ENCODE results near the gene TRIP13. TPM values are rescaled to one million over a fixed set of nuclear protein-coding genes. Genes with fewer than 3 reads are reported as not detected.

The TRIP13 gene
- total and polyA plus RNA-seq, 10 of the 15 experiments (the other 5 are each of a cell fraction or from before 2014, with no cell fraction given), result 15.1 to 64.9 (median 32.2) TPM

DNA sequence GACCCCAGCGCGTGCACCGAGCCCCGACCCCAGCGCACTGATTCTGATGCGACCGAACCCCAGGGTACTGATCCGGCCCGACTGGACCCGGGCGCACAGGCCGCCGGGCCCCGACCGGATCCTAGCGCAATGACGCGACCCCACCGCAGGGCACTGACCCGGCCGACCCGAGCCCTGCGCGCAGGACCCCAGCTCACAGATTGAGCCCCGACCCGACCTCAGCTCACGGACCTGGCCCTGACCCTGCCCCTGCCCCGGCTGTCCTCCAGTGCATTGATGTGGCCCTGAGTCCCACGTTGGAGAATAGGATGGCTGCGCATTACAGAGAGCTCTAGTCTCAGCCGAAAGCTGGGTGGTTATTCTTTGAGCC lies 438 bp downstream of the TRIP13 start:
- Histone ChIP-seq H3K9ac (ENCODE audit: control insufficient read depth, insufficient read depth, low read length) (peak overlapping the region; percentile 98), H3K4me3 (peak overlapping the region; percentile 97), H3K27me3 (replicated peaks in 1 of 2; ENCODE audit: control insufficient read depth in 2 of 2, insufficient read depth in 2 of 2, low read length in 1 of 2) (no peaks in the 10 kb centered on the region), H3K4me1 (ENCODE audit: control insufficient read depth, insufficient read depth, low read length) (peaks cover 14% of the 10 kb centered on the region), H3K4me2 (ENCODE audit: control insufficient read depth, insufficient read depth) (peak overlapping the region; percentile 85), H3K9me3 (replicated peaks; ENCODE audit: control insufficient read depth, insufficient read depth, low read length) (no peaks in the 10 kb centered on the region), H2AFZ (ENCODE audit: control insufficient read depth, low read depth, low read length) (peak overlapping the region; percentile 83), H4K20me1 (ENCODE audit: control insufficient read depth, insufficient read depth) (no peaks in the 10 kb centered on the region), H3K79me2 (ENCODE audit: control insufficient read depth, insufficient read depth, low read length) (peaks cover 45% of the 10 kb centered on the region), H3K36me3 (ENCODE audit: control insufficient read depth in 2 of 2, insufficient read depth in 2 of 2, low read length in 1 of 2) (peaks cover 6 to 27% of the 10 kb centered on the region in 2 experiments; a peak in 3 of 4 replicates), H3K27ac (ENCODE audit: control insufficient read depth, insufficient read depth) (peak overlapping the region; percentile 88)
- BruUV-seq (replicated peaks), result no TSS peak
- in situ Hi-C loops (cut with MboI), result no loop called here
- DNase-seq (ENCODE audit: low read depth, low spot score) (no peak), FAIRE-seq (no peak), ATAC-seq (peak; percentile 23)
- POLR2A ChIA-PET, result interaction anchor here (0.6 kb wide), 2 partner anchors 96 to 477 kb away, joined by 3 read pairs; no protein-coding TSS in a partner anchor
- TF ChIP-seq NFYB (IDR thresholded peaks at IDR 0.05; ENCODE audit: insufficient read depth, low read depth, low read length) (no peak), CHD4 (IDR thresholded peaks at IDR 0.05) (no peak), CHD2 (IDR thresholded peaks at IDR 0.05; ENCODE audit: borderline replicate concordance, low read depth, low read length) (no peak), PML (IDR thresholded peaks at IDR 0.05; ENCODE audit: low read length) (no peak), NR2C1 (IDR thresholded peaks at IDR 0.05) (no peak), CHD1 (IDR thresholded peaks at IDR 0.05; ENCODE audit: low read depth, low read length) (no peak), ZZZ3 (IDR thresholded peaks at IDR 0.05; ENCODE audit: control insufficient read depth, insufficient read length, low read depth) (no peak), RCOR1 (conservative IDR thresholded peaks at IDR 0.05; ENCODE audit: low read depth, low read length) (no peak), ZNF384 (IDR thresholded peaks at IDR 0.05; ENCODE audit: borderline replicate concordance, low read depth, low read length) (no peak), KAT2A (conservative IDR thresholded peaks at IDR 0.05; ENCODE audit: control insufficient read depth, low read depth, low read length) (no peak), ZNF24 (IDR thresholded peaks at IDR 0.05) (no peak), DPF2 (IDR thresholded peaks at IDR 0.05) (no peak), ZNF274 (IDR thresholded peaks at IDR 0.05; ENCODE audit: insufficient read depth, insufficient read length) (no peak), IKZF1 (conservative IDR thresholded peaks at IDR 0.05) (no peak), SREBF2 (IDR thresholded peaks at IDR 0.05; ENCODE audit: low read length) (no peak), MTA3 (IDR thresholded peaks at IDR 0.05; ENCODE audit: borderline replicate concordance, low read length) (no peak)
- TF ChIP-seq, protein P1, sequence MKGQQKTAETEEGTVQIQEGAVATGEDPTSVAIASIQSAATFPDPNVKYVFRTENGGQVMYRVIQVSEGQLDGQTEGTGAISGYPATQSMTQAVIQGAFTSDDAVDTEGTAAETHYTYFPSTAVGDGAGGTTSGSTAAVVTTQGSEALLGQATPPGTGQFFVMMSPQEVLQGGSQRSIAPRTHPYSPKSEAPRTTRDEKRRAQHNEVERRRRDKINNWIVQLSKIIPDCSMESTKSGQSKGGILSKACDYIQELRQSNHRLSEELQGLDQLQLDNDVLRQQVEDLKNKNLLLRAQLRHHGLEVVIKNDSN (IDR thresholded peaks at IDR 0.05; ENCODE audit: borderline replicate concordance, extremely low read length, insufficient read depth, low read depth, low read length), result no peak
- TF ChIP-seq, protein P2, sequence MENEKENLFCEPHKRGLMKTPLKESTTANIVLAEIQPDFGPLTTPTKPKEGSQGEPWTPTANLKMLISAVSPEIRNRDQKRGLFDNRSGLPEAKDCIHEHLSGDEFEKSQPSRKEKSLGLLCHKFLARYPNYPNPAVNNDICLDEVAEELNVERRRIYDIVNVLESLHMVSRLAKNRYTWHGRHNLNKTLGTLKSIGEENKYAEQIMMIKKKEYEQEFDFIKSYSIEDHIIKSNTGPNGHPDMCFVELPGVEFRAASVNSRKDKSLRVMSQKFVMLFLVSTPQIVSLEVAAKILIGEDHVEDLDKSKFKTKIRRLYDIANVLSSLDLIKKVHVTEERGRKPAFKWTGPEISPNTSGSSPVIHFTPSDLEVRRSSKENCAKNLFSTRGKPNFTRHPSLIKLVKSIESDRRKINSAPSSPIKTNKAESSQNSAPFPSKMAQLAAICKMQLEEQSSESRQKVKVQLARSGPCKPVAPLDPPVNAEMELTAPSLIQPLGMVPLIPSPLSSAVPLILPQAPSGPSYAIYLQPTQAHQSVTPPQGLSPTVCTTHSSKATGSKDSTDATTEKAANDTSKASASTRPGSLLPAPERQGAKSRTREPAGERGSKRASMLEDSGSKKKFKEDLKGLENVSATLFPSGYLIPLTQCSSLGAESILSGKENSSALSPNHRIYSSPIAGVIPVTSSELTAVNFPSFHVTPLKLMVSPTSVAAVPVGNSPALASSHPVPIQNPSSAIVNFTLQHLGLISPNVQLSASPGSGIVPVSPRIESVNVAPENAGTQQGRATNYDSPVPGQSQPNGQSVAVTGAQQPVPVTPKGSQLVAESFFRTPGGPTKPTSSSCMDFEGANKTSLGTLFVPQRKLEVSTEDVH (IDR thresholded peaks at IDR 0.05; ENCODE audit: low read depth, partially characterized antibody), result no peak
- CTCF ChIA-PET, result interaction anchor here (1.9 kb wide), 1 partner anchor 10 kb away, joined by 8 read pairs; no protein-coding TSS in a partner anchor
- SMC1A ChIA-PET (ENCODE audit: uncharacterized antibody, unreplicated experiment), result interaction anchor here (0.6 to 2.2 kb wide), 2 partner anchors 10 to 434 kb away, joined by 3 to 8 read pairs; no protein-coding TSS in a partner anchor
- RAD21 ChIA-PET (ENCODE audit: unreplicated experiment), result interaction anchor here (1.6 to 2.9 kb wide), 2 partner anchors 9 to 447 kb away, joined by 4 to 12 read pairs; no protein-coding TSS in a partner anchor
- WGBS (ENCODE audit: insufficient coverage, insufficient replicate concordance, low lambda C conversion rate, missing lambda C conversion rate), result 3% methylated on average over 12 of the region's 31 CpGs
- intact Hi-C loops (cut with micrococcal nuclease; ENCODE audit: unreplicated experiment), result loop anchor here (5.0 kb wide), 1 partner anchor 576 kb away; no protein-coding TSS in a partner anchor

All from GM12878 (cell line).